GM21825 (cell line): Measurements from ENCODE around the gene TNFRSF17.
"Not testable (repeated sequence)": the region's sequence is repeated elsewhere in the genome, so short reads cannot be mapped to it uniquely, and the experiment has no call there.

Experiments
- ATAC-seq: cut with Tn5 transposase; IDR thresholded peaks from one replicate; pipeline ENCODE4 v1.9.1; 2021; ENCODE audit warnings: mild to moderate bottlenecking, moderate library complexity; ENCODE audit not compliant: unreplicated experiment

TNFRSF17 gene

DNA sequence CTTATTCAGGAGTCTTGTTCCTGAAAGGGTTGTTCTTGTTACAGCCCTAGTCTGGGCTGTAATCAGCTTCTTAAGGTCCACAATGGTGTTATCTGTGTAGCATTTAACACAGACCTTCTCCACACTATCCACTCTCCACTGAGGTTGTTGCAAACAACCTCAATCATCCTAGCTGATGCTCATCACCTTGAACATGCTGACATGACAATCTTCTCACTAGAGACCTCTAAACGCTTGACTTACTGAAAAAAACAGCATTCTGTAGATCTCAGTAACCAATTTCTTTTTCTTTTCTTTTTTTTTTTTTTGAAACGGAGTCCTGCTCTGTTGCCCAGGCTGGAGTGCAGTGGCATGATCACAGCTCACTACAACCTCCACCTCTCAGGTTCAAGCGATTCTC is 3.6 kb downstream of the TNFRSF17 start:
- no peak for ATAC-seq

DNA sequence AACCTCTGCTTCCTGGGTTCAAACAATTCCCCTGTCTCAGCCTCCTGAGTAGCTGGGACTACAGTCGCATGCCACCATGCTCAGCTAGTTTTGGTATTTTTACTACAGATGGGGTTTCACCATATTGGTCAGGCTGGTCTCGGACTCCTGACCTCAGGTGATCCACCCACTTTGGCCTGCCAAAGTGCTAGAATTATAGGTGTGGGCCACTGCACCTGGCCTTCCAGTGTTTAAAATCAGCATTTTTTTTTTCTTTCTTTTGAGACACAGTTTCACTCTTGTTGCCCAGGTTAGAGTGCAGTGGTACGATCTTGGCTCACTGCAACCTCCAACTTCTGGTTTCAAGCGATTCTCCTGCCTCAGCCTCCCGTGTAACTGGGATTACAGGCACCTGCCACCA is 5.3 kb downstream of the TNFRSF17 start:
- ATAC-seq: not testable (repeated sequence)

DNA sequence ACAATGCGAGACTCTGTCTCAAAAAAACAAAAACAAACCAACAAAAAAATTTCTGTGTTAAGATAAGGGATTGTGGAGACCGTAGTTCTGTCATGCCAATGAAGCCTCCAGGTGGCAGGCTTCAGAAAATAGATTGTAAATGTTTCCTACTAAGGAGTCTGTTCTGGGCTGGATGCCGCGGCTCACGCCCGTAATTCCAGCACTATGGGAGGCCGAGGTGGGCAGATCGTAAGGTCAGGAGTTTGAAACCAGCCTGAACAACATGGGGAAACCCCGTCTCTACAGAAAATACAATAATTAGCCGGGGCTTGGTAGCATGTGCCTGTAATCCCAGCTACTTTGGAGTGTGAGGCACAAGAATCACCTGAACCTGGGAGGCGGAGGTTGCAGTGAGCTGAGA is 7.1 kb downstream of the TNFRSF17 start:
- no peak for ATAC-seq

DNA sequence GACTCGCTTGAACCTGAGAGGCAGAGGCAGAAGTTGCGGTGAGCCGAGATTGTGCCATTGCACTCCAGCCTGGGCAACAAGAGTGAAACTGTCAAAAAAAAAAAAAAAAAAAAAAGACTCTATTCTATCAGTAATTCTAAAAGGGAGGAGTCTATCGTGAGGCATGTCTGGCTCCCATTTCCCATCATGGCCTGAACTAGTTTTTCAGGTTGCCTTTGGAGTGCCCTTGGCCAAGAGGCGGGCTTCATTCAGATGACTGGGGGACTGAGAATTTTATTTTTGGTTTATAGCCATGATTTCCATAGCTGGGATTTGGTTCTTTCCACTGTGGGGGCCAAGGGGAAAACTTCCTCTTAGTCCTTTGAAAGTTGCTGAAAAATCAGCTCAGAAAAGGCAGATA is 8.1 kb downstream of the TNFRSF17 start:
- ATAC-seq: no peak

DNA sequence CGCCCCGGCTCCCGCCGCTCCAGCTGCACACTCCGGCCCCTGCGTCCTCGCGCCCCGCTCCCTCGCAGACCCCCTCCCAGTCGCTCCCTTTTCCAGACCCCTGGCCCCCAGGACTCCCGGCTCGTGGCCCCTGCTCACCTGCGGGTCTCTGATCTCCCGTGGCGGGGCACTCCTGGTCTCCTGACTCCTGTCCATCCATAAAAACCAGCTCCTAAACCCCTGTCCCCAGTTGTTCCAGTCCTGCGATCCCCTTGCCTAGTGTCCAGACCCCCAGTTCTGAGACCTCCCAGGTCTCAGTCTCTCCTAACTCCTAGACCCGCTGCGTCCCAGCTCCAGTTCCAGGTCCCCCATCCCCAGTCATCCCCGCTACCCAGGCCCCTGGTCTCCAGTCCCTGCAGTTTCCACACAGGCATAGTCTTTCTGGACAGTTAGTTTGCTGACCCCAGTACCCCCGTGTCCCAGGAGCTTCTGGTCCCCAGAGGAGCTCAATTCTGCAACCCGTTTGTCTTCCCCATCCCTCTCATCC is 11.9 kb downstream of the TNFRSF17 start:
- ATAC-seq: no peak

DNA sequence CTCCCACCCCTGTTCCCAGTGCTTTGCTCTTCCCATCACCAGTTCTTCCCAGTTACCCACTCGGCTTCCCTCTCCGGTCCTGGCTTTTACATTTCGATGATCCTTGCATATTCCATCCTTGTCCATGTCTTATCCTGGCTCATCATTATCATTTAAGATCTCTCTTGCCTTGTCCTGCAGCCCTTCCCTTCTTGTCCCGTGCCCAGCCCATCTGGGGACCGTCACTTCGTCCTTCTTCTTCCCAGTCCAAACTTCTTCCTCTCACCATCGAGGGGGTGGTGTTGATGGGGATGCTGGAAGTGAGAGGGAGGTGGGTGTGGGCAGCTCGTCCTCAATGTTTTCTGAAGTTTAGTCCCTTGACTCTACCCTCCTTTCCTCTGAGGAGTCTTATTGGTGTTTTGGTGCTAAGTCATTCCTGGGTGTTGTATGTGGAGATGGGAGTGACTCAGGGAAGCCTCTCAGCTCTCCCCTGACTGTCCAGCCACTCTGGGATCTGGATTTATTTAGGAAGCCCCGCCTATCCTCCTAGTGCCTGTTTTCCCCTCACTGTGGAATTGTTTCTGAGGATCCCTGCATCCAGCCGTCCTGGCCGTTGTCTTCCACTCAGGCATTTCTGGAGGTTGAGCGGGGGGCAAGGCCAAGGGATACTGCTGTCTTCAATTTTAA is 12.5 kb downstream of the TNFRSF17 start:
- ATAC-seq: no peak

DNA sequence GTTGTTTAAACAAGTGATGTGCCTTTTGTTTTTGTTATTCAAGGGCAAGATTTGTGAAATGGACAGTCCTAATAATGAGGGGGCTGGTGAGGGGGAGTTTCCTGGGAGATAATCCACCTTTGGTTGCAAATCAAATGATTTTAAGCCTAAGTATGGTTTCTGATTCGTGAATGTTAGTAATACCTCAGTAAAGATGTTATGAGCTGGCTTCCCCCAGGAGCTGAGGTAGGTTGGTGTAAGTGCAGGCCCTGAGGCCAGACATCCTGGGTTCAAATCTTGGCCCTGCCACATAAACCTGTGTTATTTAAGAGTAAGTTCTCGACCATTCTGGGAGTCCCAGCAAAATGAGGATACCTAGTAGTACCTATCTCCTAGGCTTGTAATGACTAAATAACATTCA is 13.1 kb downstream of the TNFRSF17 start:
- ATAC-seq: no peak

DNA sequence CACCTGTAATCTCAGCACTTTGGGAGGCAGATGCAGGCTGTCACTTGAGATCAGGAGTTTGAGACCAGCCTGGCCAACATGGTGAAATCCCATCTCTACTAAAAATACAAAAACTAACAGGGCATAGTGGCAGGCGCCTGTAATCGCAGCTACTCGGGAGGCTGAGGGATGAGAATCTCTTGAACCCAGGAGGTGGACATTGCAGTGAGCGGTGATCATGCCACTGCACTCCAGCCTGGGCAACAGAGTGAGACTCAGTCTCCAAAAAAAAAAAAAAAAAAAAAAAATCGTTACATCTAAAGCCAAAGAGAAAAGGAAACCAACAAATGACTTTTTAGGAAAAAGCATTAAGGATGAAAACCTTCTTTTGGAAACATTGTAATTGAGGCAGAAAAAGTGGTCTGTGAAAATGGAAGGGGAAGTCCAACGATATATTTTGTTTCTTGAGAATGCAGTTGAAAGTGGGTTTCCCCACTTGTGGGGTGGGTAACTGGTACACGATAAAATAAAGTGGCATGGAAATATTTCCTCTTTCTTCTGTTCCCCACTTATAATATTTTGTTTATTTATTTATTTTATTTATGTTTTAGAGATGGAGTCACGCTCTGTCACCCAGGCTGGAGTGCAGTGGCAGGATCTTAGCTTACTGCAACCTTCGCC is 14.1 kb downstream of the TNFRSF17 start:
- no peak for ATAC-seq

DNA sequence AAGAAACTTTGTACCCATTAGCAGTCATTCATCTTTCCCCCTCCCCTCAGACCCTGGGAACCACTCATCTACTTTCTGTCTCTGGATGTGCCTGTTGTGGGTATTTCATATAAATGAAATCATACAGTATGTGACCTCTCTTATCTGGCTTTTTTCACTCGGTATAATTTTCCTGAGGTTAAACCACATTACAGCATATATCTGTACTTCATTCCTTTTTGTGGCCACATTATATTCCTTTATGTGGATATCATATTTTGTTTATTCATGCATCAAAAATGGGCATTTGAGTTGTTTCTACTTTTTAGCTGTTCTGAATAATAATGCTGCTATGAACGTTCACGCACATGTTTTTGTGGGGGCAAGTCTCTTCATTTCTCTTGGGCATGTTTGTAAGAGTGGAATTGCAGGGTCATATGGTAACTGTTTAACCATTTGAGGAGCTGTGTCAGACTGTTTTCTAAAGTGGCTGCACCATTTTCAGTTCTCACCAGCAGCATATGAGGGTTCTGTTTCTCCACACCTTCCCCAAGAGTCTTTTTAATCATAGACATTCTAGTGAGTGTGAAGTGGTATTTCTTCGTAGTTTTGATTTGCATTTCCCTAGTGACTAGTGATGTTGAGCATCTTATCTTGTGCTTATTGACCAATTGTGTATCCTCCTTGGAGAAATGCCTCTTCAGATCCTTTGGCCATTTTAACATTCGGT is 15.3 kb downstream of the TNFRSF17 start:
- ATAC-seq: peak; percentile 39

DNA sequence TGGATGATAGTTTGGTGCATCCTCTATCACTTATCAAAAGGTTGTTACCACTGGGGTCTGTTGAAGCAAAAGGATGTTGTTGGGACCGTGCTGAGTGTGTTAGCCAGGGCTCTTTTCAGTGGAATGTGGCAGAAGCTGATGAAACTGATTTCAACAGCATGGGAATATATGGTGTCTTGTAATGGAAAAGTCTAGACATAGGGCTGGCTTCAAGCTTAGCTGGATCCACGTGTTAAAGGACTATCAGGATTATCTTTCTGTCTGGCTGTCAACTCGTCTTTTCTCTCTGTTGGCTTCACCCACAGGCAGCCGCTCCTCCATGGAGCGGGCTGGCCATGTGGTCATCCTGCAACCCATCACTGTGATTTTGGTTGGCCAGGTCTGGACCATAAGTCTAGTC is 20.2 kb downstream of the TNFRSF17 start:
- ATAC-seq: no peak

DNA sequence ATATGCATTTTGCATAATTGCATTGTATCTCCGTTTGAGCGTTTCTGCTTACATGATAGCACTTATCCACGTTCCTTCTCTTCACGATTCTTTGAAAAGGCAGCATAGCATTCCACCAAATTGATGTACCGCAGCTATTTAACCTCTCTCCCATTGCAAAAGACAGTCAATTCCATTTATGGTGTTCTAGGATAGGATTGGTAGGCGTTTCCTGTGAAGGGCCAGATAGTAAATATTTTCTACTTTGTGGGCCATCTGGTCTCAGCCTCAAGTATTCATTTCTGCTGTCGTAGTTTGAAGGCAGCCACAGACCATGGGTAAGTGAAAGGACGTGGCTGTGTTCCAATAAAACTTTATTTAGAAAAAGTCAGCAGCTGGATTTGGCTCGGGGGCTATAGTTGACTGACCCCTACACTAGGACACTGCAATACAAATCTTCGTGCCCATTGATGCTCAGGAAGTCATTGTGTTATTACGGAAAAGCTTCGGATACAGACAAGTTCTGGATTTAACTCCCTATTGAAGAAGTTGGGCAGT is 21.6 kb downstream of the TNFRSF17 start:
- no peak for ATAC-seq

DNA sequence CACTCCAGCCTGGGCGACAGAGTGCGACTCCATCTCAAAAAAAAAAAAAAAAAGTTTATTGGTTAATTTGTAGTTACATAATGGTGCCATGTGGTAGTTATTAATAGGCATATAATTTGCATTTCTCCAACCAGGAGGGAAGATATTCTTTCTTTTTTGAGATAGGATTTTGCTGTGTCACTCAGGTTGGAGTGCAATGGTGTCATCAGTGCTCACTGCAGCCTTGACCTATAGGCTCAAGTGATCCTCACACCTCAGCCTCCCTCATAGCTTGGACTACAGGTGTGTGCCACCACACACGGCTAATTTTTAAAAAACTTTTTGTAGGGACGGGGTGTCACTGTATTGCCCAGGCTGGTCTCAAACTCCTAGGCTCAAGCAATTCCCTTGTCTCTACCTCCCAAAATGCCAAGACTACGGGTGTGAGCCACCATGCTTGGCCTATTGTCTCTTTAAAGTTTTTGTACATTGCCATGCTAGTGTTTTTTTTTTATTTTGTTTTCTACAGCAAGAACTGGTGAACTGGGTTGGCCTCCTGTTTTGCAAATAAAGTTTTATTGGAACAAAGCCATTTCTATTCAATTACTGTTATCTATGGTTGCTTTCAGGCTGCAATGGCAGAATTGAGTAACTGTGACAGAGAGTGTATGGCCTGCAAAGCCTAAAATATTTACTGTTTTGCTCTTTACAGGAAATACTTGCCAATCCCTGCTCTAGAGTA is 23.4 kb downstream of the TNFRSF17 start:
- no peak for ATAC-seq

DNA sequence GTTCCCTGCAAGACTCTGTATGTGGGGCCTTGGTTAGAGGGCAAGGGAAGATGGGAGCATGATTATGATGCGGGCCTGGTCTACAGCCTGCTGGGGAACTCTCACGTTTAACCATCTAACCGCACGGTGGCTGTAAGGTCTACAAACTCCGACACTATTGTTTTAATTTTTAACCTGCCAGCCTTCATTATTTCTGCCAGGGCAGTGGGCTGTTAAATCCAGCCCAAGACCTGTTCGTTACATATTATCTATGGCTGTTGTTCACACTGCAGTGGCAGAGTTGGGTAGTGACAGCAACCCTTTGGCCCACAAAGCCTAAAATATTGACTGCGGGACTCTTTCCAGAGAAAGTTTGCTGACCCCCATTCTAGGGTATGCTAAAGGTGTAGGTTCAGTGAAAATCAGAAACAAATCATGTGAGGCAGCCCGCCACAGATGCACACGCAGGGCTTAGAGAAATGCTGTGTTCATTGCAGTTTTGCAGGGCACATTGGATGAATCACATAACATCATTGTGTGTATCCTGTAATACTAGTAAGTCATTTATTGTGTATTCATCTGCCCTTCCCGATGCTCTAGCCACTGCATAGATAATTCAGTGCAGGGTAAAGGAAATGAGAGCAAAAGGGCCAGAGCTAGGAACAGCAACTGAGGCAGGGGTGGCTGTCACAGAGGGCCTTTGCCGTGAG is 25.8 kb downstream of the TNFRSF17 start:
- ATAC-seq: peak; percentile 45

DNA sequence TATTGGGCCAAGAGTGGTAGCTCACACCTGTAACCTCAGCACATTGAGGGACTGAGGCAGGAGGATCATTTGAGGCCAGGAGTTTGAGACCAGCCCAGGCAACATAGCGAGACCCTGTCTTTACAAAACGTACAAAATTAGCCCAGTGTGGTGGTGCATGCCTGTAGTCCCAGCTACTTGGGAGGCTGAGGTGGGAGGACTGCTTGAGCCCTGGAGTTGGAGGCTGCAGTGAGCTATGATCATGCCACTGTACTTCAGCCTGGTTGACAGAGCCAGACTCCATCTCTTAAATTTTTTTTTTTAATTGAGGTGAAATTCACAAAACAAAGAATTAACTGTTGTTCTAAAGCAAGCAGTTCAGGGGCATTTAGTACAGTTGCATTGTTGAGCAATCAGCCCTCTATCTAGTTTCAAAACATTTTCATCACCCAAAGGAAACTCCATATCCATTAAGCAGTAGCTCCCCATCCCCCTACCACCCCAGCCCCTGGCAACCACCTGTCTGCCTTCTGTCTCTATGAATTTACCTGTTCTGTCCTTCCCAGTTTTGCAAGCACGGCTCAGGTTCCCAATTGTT is 27.1 kb downstream of the TNFRSF17 start:
- ATAC-seq: no peak

DNA sequence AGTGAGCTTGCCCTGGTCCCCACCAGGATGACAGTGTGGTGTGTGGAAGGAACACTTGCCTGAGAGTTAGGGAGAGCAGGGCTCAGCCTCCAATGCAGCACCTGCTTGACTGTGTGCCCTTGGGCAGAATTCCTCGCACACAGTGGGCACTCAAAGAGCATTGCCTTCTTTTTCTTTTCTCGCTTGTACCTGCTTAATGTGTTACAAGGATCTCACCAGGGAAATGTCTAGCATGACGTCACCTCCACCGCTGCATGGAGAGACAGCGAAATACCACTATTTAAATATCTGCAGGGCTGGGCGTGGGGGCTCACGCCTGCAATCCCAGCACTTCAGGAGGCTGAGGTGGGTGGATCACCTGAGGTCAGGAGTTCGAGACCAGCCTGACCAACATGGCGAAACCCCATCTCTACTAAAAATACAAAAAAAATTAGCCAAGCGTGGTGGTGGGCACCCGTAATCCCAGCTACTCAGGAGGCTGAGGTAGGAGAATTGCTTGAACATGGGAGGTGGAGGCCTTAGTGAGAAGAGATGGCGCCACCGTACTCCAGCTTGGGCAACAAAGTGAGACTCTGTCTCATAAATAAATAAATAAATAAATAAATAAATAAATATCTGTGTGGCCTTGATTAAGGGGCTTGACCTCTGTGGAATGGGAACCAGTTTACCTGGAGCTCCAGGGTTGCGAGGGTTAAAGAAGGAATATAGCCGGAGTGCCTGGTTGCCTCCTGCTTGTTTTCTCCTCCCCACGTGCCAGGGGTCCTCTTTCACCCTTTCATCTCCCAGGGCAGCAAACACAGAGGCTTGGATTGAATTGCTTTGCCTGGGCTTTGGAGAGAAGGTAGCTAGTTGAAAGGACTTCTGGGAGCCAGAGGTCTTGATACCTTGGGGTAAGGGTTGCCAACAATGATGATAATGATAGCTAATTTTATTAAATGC is 27.8 kb downstream of the TNFRSF17 start:
- ATAC-seq: no peak

DNA sequence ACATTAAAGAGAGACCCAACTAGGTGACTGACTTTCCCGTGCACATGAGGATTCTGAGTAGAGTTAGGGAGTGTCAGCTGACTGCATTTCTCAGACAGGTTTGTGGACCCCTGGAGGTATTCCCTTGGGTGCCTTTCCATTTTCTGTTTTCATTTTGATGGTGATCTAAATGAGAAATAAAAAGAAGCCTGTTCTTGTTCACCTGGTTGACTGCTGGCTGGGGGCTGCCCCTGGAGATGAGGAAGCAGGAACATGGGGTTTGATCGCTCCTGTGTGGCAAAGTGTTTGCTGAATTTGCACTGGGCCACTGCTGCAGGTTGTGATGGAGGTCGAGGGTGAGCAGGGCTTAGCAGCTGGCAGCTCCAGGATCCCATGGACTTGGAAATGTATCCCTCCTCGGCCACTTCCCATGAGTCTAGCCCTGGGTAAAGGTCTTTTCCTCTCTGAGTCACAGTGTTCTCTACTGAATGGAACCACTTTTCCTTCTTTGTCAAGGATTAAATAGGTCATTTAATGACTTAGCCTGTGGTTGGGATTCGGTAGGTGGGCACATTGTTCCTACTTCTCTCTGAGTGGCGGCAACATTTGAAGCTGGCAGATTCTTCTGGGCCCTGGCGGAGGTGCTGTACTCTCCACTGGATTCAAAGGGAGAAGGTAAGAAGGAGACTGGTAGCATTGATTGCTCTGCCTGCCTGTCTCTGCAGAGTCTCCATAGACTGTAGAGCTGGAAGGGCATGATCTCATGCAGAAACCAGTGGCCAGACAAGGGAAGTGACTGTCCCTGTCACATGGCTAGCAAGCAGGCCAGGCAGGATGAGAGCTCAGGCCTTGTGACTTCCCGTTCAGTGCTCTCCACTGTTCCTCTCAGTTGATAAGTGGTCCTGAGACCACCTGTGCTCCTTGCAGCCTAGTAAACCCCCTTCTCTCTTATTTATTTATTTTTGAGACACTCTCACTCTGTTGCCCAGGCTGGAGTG is 29.4 kb downstream of the TNFRSF17 start:
- ATAC-seq: no peak

DNA sequence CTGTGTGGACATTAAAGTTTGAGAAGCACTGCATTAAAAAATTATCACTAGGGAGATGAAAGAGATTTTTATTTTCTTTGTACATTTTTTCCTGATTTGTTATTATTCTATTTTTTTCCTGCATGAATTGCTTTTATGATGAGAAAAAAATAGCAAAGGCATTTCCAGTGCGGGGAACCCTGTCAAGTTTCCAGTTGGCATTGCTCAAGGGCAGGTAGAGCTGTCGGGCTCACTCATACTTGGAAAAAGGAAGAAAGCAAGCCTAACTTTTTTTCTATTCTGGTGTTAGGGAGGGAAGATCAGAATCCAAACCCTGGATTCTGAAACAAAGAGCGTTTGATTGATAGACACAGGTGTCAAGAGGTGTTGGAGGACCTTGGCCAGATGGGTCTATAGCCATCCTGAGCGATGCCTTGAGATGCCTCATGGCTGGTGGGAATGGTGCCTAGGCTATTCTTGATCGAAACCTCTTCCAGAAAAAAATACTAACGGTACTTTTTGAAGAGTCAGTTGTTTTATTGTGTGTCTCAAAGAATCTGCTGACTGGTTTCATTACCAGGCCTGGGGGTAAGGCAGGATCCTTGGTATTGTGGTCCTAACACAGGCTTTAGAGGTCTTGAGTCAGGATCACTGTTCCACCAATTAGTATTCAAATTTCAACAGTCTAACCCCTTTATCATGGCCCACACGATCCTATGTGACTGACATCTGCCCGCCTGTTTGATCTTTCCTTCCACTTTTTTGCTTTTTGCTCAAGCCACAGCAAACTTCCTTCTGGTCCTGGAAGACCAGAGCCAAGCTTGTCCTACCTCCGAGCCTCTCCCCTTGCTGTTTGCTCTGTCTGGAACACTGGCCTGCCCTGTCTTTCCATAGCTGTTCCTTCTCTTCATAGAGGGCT is 31.7 kb downstream of the TNFRSF17 start:
- ATAC-seq: no peak
